GM18870 (cell line): ENCODE data around the gene ARHGAP22.

Experiments
- ATAC-seq: cut with Tn5 transposase; IDR thresholded peaks from one replicate; pipeline ENCODE4 v1.9.1; 2021; ENCODE audit warnings: moderate library complexity; ENCODE audit not compliant: unreplicated experiment

ARHGAP22 gene

GRCh38 chr10:48590945-48591344 is 13.9 kb downstream of the ARHGAP22 start:
- no peak for ATAC-seq

DNA sequence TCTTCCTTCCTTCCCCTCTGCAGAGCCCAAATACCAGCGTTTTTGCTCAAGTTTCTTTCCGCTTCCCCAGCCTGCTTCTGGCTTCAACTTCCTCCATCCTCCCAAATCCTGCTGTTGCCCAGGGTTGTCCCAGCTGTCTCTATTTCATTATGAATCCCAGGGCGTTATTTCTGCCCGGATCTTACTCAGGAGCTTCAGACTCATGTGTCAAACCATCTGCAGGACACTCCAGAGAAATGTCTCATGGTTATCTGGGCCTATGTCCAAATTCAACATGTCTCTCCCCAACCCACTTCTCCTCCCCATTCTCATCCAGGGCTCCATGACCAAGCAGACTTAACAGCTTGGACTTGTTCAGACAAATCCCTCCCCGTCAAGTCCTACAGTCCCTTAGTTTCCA is 15.6 kb downstream of the ARHGAP22 start:
- no peak for ATAC-seq

- no peak for ATAC-seq
These were observed 17.1 kb downstream of the ARHGAP22 start for GRCh38 chr10:48587819-48588218.

- no peak for ATAC-seq
These were observed 17.8 kb downstream of the ARHGAP22 start for GRCh38 chr10:48587101-48587500.

DNA sequence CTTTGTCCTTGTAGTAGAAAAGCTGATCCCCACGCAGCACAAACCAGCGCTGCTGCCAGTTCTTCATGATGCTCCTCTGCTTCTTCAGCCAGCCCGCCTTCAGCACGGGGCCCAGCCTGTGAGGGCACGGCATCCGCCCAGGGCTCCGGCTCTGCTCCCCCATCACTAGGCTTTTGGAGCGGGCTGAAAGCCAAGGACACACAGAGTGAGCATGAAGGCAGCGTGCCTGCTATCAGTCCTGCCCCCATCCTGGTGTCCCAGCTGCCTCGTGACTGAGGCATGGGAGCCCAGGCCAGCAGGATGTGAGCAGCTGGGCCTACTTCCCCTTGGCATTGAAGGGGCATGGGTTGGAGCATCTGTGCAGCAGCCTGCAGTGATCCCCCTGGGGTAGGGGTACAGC is 21.9 kb downstream of the ARHGAP22 start:
- ATAC-seq = no peak

DNA sequence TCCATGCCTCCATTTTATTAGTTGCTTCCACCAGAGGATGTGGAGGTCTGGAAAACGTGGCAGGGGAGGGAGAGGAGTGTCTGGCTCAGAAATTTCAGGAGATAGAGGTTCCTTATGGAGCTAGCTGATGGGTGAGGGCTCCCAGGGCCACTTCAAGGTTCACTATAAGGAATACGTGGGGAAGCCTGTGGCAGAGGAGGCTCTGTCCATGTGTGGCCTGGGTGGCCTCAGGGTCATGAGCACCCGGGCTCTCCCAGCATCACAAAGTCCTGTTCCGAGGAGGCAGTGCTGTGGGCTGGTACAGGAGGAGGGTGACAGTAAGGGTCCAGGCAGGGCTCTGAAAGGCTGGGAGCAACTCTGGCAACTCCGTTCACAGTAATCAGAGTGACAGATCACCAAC is 24.6 kb downstream of the ARHGAP22 start:
- no peak for ATAC-seq

- no peak for ATAC-seq
These were observed 25.5 kb downstream of the ARHGAP22 start for GRCh38 chr10:48579251-48579960.

- ATAC-seq = no peak
These were observed 27.7 kb downstream of the ARHGAP22 start for GRCh38 chr10:48577158-48577557.

DNA sequence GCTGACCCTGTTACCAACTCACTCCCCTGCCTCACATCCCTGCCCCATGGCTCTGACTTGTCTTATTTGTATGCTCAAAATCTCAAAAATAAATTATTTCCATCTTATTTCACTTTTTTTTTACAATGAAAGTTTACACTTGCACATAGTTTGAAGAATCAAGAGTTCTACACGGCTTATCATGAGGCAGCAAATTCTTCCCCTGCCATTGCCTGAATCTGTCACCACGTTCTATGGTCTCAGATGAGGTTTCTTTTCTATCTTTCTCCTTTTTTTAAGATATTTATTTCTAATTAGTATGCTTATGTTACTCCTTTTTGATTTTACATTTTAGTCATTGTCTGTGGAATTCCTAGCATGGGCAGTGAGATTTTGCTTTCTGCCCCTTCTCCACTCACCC is 28.4 kb downstream of the ARHGAP22 start:
- ATAC-seq = no peak

DNA sequence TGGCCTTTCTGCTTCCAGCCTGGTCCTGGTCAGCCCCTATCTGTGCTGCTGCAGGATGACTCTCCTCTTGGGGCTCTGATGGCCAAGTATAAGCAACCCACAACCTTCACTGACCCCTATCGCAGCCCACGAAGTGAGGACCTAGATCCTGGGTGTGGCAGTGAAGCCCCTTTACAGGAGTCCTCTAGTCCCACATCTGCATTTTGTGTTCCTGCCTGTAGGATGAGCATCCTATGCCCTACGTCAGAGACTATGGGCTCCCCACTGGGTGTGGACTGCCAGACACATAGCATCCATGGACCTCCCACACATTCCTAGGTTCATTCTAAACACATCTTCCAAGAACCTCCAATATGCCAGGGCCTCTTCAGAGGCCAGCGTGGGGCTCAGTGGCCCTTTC is 29.0 kb downstream of the ARHGAP22 start:
- no peak for ATAC-seq

GRCh38 chr10:48574817-48575380 is 30.0 kb downstream of the ARHGAP22 start:
- no peak for ATAC-seq

- ATAC-seq = no peak
These were observed 30.5 kb downstream of the ARHGAP22 start for GRCh38 chr10:48574322-48574796.

DNA sequence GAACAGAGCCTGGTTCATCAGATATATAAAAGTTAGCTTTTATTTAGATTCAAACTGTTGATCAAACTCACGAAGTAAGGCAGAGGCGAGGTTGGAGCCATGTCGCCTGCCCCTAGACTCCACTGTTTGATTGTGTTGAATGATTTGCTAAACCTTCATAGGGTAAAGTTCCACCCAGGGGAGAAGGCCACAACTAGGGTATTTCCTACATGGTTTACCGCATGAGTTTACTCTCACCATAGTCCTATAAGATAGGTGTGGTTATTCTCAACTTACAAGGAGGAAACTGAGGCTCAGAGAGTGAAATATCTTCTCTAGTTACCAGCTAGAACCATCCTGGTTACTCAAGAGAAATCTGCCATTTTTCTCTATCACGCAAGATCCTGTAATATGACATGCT is 31.8 kb downstream of the ARHGAP22 start:
- ATAC-seq = no peak

- ATAC-seq = no peak
These were observed 32.5 kb downstream of the ARHGAP22 start for GRCh38 chr10:48572414-48572813.

GRCh38 chr10:48568546-48568945 is 36.3 kb downstream of the ARHGAP22 start:
- ATAC-seq = no peak

DNA sequence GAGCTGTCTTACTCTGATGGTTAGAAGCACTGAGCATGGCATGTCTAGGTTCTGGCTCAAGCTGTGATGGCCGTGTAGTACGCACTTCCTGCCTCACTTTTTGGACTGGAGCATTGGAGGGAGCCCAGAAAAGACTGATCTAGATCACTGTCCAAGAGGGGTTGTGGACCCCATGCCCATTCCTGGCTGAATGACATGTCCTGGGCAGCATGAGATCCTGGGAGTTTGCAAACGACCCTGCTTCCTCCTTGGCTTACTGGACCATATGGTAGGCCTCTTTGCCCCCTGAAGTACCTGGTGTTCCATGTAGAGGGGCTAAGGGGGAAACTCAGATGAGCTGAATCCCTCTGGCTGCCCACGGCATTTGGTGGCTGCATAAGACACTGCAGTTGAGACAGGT is 36.7 kb downstream of the ARHGAP22 start:
- no peak for ATAC-seq

DNA sequence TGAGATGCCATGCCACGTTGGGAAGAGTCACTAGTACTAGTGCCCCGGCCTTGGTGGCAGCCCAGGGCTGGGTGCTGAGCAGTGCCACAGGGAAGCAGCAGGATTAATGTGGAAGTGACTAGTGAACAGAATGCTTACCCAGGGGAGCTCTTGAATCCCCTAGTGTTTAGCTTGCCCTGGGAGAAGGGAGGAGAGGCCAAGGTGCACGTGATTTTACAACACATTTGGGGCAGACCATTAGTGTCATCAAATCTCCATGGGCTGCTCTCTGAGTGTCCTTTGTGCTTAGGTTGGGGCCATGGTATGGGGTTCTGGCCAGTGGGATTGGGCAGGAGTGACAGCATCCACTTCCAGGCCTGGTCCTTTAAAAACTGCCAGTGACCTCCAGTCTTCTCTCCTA is 37.5 kb downstream of the ARHGAP22 start:
- ATAC-seq = no peak

DNA sequence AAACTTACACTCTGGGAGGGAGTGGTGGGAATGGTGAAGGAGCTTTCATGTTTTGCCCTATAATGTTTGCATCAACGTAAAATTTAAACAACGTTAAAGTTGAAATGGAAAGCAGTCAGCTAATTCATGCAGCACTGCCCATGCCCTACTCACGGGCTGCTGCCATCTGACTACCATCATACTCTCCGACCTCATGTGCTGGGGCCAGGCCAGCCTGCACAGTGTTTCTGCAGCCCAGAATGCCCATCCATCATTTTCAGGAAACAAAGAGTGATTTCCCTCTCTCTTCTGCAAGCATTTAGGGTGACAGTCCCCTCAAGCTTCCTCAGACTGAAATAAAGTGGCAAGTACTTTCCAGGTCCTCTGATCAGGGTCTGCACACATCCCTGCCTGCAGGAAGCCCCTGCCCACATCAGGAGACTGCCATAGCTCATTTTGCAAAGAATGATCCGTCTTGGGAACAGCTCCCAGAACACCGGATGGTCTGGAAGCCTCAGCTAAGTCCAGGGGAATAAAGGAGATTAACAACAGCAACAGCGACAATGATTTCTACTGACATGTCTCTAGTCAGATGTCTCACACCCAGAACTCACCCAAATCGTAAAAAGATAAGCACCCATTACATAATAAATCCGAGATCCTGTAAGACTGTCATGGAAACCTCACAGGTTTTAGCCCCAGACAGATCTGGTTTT is 40.3 kb downstream of the ARHGAP22 start:
- ATAC-seq = no peak

- no peak for ATAC-seq
These were observed 47.3 kb downstream of the ARHGAP22 start for GRCh38 chr10:48557511-48558123.

DNA sequence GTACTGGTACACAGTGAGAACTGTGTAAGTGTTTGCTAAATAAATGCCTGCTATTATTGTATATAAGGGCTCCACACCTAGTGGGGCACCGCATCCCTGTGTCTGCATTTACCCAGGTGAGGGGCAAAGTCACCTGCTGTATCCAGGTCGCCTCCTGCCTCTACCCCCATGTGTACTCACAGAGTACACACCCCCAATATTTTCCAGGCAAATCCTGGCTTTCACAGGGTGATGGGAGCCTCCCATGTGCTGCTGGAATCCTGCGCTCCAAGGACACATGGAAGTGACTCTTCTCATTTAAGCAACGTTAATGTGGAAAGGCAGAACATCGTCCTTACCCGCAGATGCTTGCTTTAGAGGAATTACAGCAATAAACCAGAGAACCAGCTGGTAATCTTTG is 48.2 kb downstream of the ARHGAP22 start:
- no peak for ATAC-seq

GRCh38 chr10:48556065-48556464 is 48.8 kb downstream of the ARHGAP22 start:
- ATAC-seq = no peak
